Thyroid gland (tissue), 4 donors: ENCODE results near the gene UBASH3A. TPM values are rescaled to one million over a fixed set of nuclear protein-coding genes. Genes with fewer than 3 reads are reported as not detected.

ENCODE experiments used
- DNase-seq, 2 donors: peaks; one replicate each; pipeline ENCODE4 v3.0.0-alpha.2; 2019
- H3K27ac ChIP-seq, 3 donors: fragments of 200-600 bp; sonication (generic); 1 replicate in 2 of 3; 2 replicates in 1 of 3; pipeline ENCODE4 v1.5.1; 2016 to 2019; ENCODE audit warnings: mild to moderate bottlenecking in 1 of 3, moderate library complexity in 1 of 3
- H3K27me3 ChIP-seq: fragments of 200-600 bp; sonication (generic); one replicate; pipeline ENCODE4 v1.5.1; 2019
- H3K36me3 ChIP-seq, 2 donors: fragments of 200-600 bp; sonication (generic); one replicate each; pipeline ENCODE4 v1.5.1; 2016 to 2019
- H3K4me1 ChIP-seq, 2 donors: fragments of 200-600 bp; sonication (generic); one replicate each; pipeline ENCODE4 v1.5.1; 2017 to 2019
- H3K4me3 ChIP-seq, 3 donors: fragments of 200-600 bp; sonication (generic); replicated peaks in 1 of 3; 1 replicate in 2 of 3; 2 replicates in 1 of 3; pipeline ENCODE4 v1.5.1; 2016; ENCODE audit warnings: mild to moderate bottlenecking in 1 of 3
- H3K9me3 ChIP-seq: fragments of 200-600 bp; sonication (generic); one replicate; pipeline ENCODE4 v1.5.1; 2017
- POLR2A ChIP-seq, 2 donors: fragments of 450-650 bp; IDR thresholded peaks; one replicate each; pipeline ENCODE4 v1.6.1; 2017; ENCODE audit warnings: antibody characterized with exemption in 2 of 2, mild to moderate bottlenecking in 2 of 2, moderate library complexity in 1 of 2
- whole genome bisulfite sequencing, 2 donors: methylation state at CpG; one replicate each; pipeline ENCODE4 v1.1.5; 2017; 5-methylcytosine and 5-hydroxymethylcytosine counted together
- intact Hi-C: fragments of 100-400 bp; cut with DNase I; formaldehyde crosslinking; loops from one replicate; pipeline ENCODE4 v1.15.1; 2023
- total RNA-seq, 4 donors: library from RNA; depleted of rRNA; stranded (reverse); fragments of >200 nt; gene quantifications; one replicate each; pipeline ENCODE4 v1.2.3, GENCODE V29; 2016
- TF ChIP-seq, protein P1 (sequence below), 6 experiments: fragments of 200-600 bp in 3 of 6; fragments of 450-650 bp in 3 of 6; sonication (generic) in 3 of 6; IDR thresholded peaks; one replicate each; pipeline ENCODE4 v1.5.1; 2016 to 2019; ENCODE audit warnings: antibody characterized with exemption in 6 of 6, mild to moderate bottlenecking in 2 of 6, inconsistent platforms in 1 of 6, moderate library complexity in 1 of 6

UBASH3A gene
- total RNA-seq, 4 donors from 2014 or later, result 0.54 to 1.3 (median 0.81) TPM; not detected in 1

GRCh38 chr21:42367367-42368165 lies 36.1 kb upstream of the UBASH3A start:
- no peak for DNase-seq
- intact Hi-C loops, result no loop called here
- Histone ChIP-seq H3K4me1 (peaks cover 8% of the 10 kb centered on the region in 2 donors), H3K9me3 (no peaks in the 10 kb centered on the region), H3K27me3 (no peaks in the 10 kb centered on the region), H3K27ac (no peak overlapping the region), H3K36me3 (no peaks in the 10 kb centered on the region), H3K4me3 (no peak overlapping the region)
- no peak for TF ChIP-seq POLR2A (IDR thresholded peaks at IDR 0.05)
- TF ChIP-seq, protein P1, sequence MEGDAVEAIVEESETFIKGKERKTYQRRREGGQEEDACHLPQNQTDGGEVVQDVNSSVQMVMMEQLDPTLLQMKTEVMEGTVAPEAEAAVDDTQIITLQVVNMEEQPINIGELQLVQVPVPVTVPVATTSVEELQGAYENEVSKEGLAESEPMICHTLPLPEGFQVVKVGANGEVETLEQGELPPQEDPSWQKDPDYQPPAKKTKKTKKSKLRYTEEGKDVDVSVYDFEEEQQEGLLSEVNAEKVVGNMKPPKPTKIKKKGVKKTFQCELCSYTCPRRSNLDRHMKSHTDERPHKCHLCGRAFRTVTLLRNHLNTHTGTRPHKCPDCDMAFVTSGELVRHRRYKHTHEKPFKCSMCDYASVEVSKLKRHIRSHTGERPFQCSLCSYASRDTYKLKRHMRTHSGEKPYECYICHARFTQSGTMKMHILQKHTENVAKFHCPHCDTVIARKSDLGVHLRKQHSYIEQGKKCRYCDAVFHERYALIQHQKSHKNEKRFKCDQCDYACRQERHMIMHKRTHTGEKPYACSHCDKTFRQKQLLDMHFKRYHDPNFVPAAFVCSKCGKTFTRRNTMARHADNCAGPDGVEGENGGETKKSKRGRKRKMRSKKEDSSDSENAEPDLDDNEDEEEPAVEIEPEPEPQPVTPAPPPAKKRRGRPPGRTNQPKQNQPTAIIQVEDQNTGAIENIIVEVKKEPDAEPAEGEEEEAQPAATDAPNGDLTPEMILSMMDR (IDR thresholded peaks at IDR 0.05), result no peak
- 88% methylated on average over 14 of the region's 14 CpGs for WGBS, 2 donors

DNA sequence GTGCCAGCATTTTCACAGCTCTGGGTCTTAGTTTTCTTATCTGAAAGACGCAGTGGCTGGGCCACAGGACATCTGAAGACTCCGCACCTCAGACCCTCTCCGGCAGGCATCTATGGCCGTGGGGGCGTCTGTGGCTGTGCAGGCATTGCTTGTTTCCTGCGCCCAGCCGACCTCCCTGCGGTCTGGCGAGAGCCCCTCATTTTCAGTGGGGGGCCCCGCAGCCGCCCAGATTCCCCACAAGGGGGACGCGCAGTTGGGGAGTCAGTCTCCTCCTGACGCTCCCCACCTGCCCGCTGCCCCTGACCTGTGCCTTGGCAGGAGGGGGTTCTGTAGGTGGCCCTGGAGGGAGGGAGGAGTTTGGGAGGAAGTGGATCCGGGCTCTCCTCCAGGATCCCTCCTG lies 33.9 kb upstream of the UBASH3A start:
- intact Hi-C loops, result no loop called here
- Histone ChIP-seq H3K27me3 (no peaks in the 10 kb centered on the region), H3K4me3 (no peak overlapping the region), H3K36me3 (no peaks in the 10 kb centered on the region), H3K4me1 (no peaks in the 10 kb centered on the region), H3K9me3 (no peaks in the 10 kb centered on the region), H3K27ac (no peak overlapping the region)
- 89 to 93% methylated on average over 5 to 16 of the region's 16 CpGs for WGBS, 2 donors
- no peak for DNase-seq
- TF ChIP-seq, protein P1 (IDR thresholded peaks at IDR 0.05), result no peak
- TF ChIP-seq POLR2A (IDR thresholded peaks at IDR 0.05), result no peak

DNA sequence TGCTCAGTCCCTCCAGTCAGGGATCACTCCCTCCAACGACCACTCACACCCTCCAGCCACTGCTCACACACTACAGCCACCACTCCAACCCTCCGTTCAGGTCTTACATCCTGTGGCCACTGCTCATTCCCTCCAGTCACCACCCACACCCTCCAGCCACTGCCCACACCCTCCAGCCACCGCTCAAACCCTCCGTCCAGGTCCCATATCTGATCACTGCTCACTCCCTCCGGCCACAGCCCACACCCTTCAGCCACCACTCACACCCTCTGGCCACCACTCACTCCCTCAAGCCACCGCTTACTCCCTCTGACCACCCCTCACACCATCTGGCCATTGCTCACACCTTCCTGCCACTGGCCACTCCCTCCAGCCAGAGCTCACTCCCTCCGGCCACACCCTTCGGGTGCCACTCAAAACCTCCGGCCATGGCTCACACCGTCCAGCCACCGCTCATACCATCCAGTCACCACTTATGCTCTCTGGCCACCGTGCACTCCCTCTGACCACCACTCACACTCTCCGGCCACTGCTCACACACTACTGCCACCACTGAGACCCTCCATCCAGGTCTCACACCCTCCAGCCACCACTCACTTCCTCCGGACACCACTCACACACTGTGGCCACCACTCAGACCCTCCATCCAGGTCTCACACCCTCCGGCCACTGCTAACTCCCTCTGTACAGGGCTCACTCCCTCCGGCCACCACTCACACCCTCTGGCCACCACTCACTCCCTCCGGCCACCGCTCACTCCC lies 32.6 kb upstream of the UBASH3A start:
- WGBS, 2 donors, result 80 to 85% methylated on average over 18 of the region's 18 CpGs
- no peaks in the 10 kb centered on the region for H3K36me3 ChIP-seq
- intact Hi-C loops, result no loop called here
- TF ChIP-seq, protein P1 (IDR thresholded peaks at IDR 0.05), result no peak
- no peak for TF ChIP-seq POLR2A (IDR thresholded peaks at IDR 0.05)
- no peak for DNase-seq
- H3K27ac ChIP-seq, result no peak overlapping the region
- H3K4me3 ChIP-seq, result no peak overlapping the region
- H3K27me3 ChIP-seq, result no peaks in the 10 kb centered on the region
- no peaks in the 10 kb centered on the region for H3K9me3 ChIP-seq
- peaks cover 8% of the 10 kb centered on the region in 2 donors for H3K4me1 ChIP-seq

DNA sequence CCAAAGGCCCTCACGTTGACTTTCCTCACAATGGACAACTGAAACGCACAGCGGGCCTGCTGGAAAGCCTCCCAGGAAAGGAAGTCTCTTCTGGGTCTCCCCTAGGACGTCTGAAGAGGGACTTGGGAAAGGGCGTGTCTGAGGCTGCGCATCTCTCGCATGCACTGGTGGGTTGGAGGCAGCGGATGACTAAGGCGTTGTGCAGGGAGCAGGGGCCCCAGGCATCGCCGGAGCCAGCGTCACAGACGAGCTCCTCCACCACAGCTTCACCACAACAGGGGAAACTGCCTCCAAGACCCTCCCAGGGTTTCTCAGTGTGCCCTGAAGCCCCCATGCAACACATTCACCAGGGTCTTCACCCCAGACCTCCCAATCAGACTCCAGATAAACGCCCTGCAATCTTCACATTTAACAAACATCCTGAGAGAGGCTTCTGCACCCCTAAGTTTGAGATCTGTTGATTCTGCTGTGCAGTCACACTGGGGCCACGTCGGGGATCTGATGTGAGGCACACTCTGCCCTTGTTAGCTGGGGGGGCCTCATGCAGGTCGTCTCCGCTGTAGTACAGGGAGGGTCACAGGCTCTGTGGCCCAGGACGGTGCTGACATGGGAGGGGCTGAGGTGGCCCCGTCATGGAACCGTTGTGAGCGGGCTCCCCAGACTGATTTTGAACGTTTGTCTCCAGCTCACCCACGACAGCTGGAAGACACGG lies 30.4 kb upstream of the UBASH3A start:
- Histone ChIP-seq H3K27me3 (no peaks in the 10 kb centered on the region), H3K4me1 (peaks cover 14 to 24% of the 10 kb centered on the region in 2 donors), H3K27ac (no peak overlapping the region), H3K36me3 (no peaks in the 10 kb centered on the region), H3K4me3 (no peak overlapping the region), H3K9me3 (no peaks in the 10 kb centered on the region)
- intact Hi-C loops, result no loop called here
- DNase-seq, result no peak
- WGBS, 2 donors, result 81 to 83% methylated on average over 23 to 25 of the region's 25 CpGs
- no peak for TF ChIP-seq POLR2A (IDR thresholded peaks at IDR 0.05)
- TF ChIP-seq, protein P1 (IDR thresholded peaks at IDR 0.05), result no peak
